HG03135 (cell line): ENCODE data around the gene ZSCAN5A.
A peak's percentile ranks its signal among the peaks of the same experiment; 100 is the strongest.
"Not testable (repeated sequence)": the region's sequence is repeated elsewhere in the genome, so short reads cannot be mapped to it uniquely, and the experiment has no call there.

Experiments
- ATAC-seq: cut with Tn5 transposase; IDR thresholded peaks from one replicate; pipeline ENCODE4 v1.9.1; 2021; ENCODE audit warnings: mild to moderate bottlenecking, moderate library complexity; ENCODE audit not compliant: unreplicated experiment

The ZSCAN5A gene

GRCh38 chr19:56314381-56315076, at the start of gene ZSCAN5A:
ZSCAN5A (minus strand) TSS chr19:56314839; CDS start chr19:56225046, 89,793 bp downstream.
- ATAC-seq = peak; percentile 74

- ATAC-seq = no peak
These were observed 46.2 kb upstream of the ZSCAN5A start for GRCh38 chr19:56360841-56361240.

GRCh38 chr19:56356944-56357343, 42.3 kb upstream of the ZSCAN5A start:
- ATAC-seq = no peak

GRCh38 chr19:56355517-56355916, 40.9 kb upstream of the ZSCAN5A start:
- no peak for ATAC-seq

GRCh38 chr19:56351208-56351607, 36.6 kb upstream of the ZSCAN5A start:
- no peak for ATAC-seq

- ATAC-seq = no peak
These were observed 35.9 kb upstream of the ZSCAN5A start for GRCh38 chr19:56350416-56351045.

GRCh38 chr19:56348289-56348877, 33.7 kb upstream of the ZSCAN5A start:
- no peak for ATAC-seq

- ATAC-seq = no peak
These were observed 32.6 kb upstream of the ZSCAN5A start for GRCh38 chr19:56347163-56347778.

- ATAC-seq = no peak
These were observed 27.3 kb upstream of the ZSCAN5A start for GRCh38 chr19:56341948-56342347.

- not testable (repeated sequence) for ATAC-seq
These were observed 24.4 kb upstream of the ZSCAN5A start for GRCh38 chr19:56339031-56339430.

- ATAC-seq = not testable (repeated sequence)
These were observed 22.4 kb upstream of the ZSCAN5A start for GRCh38 chr19:56337077-56337476.

GRCh38 chr19:56335371-56335770, 20.7 kb upstream of the ZSCAN5A start:
- not testable (repeated sequence) for ATAC-seq

GRCh38 chr19:56333506-56333905, 18.9 kb upstream of the ZSCAN5A start:
- no peak for ATAC-seq

GRCh38 chr19:56332695-56333094, 18.1 kb upstream of the ZSCAN5A start:
- no peak for ATAC-seq

- no peak for ATAC-seq
These were observed 9.8 kb upstream of the ZSCAN5A start for GRCh38 chr19:56324436-56324835.

GRCh38 chr19:56321989-56322440, 7.4 kb upstream of the ZSCAN5A start:
- no peak for ATAC-seq

GRCh38 chr19:56321254-56321988, 6.8 kb upstream of the ZSCAN5A start:
- ATAC-seq = no peak

GRCh38 chr19:56319991-56320390, 5.4 kb upstream of the ZSCAN5A start:
- no peak for ATAC-seq

GRCh38 chr19:56317749-56318148, 3.1 kb upstream of the ZSCAN5A start:
- no peak for ATAC-seq

GRCh38 chr19:56316728-56317127, 2.1 kb upstream of the ZSCAN5A start:
- no peak for ATAC-seq
